22Rv1 (cell line): ENCODE measurements around the gene CLEC3B.
"Not testable (repeated sequence)": the region's sequence is repeated elsewhere in the genome, so short reads cannot be mapped to it uniquely, and the experiment has no call there.

Experiments used
- ZFX ChIP-seq: fragments of 450-650 bp; IDR thresholded peaks from 2 replicates; pipeline ENCODE4 v1.6.1; 2017; ENCODE audit warnings: antibody characterized with exemption, borderline replicate concordance
- TF ChIP-seq, protein P1 (sequence below): fragments of 450-650 bp; IDR thresholded peaks from 2 replicates; pipeline ENCODE4 v1.5.1; 2017; ENCODE audit warnings: mild to moderate bottlenecking

DNA sequence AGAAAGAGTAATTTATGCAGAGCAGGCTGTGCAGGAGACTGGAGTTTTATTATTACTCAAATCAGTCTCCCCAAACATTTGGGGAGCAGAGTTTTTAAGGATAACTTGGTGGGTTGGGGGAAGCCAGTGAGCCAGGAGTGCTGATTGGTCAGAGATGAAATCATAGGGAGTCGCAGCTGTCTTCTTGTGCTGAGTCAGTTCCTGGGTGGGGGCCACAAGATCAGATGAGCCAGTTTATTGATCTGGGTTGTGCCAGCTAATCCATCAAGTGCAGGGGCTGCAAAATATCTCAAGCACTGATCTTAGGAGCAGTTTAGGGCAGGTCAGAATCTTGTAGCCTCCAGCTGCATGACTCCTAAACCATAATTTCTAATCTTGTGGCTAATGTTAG lies 27.7 kb downstream of the CLEC3B start:
- TF ChIP-seq, protein P1, sequence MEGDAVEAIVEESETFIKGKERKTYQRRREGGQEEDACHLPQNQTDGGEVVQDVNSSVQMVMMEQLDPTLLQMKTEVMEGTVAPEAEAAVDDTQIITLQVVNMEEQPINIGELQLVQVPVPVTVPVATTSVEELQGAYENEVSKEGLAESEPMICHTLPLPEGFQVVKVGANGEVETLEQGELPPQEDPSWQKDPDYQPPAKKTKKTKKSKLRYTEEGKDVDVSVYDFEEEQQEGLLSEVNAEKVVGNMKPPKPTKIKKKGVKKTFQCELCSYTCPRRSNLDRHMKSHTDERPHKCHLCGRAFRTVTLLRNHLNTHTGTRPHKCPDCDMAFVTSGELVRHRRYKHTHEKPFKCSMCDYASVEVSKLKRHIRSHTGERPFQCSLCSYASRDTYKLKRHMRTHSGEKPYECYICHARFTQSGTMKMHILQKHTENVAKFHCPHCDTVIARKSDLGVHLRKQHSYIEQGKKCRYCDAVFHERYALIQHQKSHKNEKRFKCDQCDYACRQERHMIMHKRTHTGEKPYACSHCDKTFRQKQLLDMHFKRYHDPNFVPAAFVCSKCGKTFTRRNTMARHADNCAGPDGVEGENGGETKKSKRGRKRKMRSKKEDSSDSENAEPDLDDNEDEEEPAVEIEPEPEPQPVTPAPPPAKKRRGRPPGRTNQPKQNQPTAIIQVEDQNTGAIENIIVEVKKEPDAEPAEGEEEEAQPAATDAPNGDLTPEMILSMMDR = not testable (repeated sequence)
- not testable (repeated sequence) for TF ChIP-seq ZFX
